Kidney capillary endothelial cell (primary cell): ENCODE data around the gene THEM5.
A peak's percentile ranks its signal among the peaks of the same experiment; 100 is the strongest.
"Not testable (repeated sequence)": the region's sequence is repeated elsewhere in the genome, so short reads cannot be mapped to it uniquely, and the experiment has no call there.

ENCODE experiments used
- DNase-seq: peaks from one replicate; pipeline ENCODE4 v3.0.0-alpha.2; 2018; ENCODE audit warnings: low spot score

Gene THEM5

DNA sequence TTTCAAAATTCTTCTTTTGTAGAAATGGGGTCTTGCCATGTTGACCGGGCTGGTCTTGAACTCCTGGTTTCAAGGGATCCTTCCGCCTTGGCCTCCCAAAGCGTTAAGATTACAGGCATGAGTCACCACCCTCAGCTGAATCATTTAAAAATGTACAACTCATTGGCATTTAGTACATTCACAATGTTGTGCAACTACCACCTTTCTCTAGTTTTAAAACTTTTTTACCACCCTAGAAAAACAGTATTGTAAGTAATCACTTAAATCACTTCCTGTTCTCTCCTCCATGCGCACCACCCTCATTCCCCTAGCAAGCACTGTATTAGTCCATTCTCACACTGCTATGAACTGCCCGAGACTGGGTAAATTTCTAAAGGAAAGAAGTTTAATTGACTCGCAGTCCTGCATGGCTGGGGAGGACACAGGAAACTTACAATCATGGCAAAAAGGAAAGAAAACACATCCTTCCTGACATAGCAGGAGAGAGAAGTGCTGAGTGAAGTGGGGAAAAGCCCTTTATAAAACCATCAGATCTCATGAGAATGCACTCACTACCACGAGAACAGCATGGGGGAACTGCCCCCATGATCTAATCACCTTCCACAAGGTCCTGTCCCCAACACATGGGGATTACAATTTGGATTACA, 14.4 kb upstream of the THEM5 start:
- DNase-seq = no peak

DNA sequence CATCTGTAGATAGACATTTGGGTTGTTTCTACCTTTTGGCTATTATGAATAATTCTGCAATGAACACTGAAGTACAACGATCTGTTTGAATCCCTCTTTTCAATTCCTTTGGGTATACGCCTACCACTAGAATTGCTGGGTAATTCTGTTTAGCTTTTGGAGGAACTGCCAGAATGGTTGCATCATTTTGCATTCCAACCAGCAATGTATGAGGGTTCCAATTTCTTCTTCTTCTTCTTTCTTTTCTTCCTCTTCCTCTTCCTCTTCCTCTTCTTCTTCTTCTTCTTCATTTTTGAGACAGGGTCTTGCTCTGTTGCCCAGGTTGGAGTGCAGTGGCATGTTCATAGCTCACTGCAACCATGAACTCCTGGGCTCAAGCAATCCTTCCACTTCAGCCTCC, 13.8 kb upstream of the THEM5 start:
- no peak for DNase-seq

DNA sequence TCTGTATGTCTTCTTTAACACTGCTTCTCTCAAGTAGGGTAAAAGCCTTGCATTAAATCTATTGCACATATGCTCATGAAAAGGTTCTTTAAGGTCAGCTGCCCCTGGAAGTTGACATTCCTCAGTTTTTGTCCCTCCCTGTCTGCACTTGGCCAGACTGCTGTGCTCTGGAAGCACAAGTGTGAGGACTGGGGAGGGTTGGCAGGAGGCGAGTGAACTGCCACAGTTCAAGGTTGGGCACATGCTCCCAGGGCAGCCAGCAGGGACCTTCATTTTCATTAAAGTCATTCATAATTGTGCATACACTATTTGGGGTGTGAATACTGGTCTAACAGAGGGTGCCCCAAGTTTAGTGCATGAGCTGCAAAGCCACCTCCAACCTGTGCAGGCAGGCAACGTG, 10.9 kb upstream of the THEM5 start:
- no peak for DNase-seq

DNA sequence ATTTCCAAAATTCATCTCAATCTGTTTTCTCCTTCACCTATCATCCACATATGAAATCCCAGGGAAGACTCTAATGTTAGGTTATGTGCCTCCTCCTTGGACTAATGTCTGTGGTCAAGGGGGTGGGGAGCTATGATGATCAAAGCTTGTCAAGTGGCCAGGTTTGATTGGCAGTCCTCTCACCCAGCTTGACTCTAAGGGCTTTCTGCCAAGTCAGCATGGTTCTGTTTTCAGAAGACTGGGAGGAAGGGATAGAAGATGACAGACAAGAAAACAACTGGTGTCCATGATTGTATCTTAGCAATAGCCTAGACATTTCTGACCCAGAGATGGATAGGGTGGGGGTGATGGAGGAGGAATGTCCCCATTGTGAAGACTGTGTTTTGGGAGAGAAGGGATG, 9.1 kb upstream of the THEM5 start:
- DNase-seq = no peak

DNA sequence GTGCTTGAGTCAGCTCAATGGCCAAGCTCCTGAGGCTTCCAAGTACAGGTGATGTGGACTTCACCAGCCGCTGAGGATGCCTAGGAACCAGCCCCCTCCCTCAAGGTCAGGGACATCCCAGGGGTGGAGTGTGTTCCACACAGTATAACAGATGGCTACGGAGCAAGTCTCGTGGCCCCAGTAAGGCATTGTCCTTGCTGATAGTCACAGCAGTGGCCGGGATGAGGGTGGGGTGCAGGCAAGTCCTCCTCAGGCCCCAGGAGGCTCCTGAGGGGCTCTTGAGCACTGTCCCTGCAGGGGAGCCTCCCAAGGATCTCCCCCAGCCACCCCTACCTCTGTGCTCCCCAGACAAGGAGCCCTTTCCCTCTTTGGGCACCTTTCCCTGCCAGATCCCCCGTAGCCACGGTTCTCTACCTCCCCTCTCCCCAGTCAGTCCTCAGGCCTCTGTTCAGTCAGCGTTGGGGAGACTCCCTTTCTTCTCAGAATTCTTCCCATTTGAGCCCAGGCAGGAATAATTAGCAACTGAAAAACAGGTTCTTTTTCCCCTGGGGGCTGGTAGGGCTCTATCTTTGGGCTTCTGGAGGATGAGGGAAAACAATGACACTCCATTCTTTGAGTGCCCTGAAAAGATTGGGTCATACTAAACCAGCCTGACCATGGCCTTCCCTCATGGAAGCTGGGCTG, 7.1 kb upstream of the THEM5 start:
- no peak for DNase-seq

DNA sequence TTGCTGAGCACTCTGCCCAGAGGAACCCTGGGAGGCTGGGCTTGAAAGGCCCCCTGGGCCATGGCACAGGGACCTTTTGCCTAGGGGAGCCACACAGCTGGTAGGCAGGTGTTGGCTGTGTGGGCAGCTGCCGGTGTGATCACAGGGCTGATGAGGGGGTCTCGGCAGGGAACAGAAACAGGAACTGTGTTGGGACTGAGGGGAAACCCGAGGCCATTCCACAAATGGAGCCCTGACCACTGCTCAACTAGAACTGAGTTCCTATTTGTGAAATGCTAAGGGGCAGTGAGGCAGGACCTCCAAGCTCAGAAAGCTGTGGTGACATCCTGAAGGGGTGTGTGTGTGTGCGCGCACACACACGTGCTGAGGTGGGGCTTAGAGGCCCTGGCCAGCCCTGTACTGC, 6.4 kb upstream of the THEM5 start:
- DNase-seq = no peak

DNA sequence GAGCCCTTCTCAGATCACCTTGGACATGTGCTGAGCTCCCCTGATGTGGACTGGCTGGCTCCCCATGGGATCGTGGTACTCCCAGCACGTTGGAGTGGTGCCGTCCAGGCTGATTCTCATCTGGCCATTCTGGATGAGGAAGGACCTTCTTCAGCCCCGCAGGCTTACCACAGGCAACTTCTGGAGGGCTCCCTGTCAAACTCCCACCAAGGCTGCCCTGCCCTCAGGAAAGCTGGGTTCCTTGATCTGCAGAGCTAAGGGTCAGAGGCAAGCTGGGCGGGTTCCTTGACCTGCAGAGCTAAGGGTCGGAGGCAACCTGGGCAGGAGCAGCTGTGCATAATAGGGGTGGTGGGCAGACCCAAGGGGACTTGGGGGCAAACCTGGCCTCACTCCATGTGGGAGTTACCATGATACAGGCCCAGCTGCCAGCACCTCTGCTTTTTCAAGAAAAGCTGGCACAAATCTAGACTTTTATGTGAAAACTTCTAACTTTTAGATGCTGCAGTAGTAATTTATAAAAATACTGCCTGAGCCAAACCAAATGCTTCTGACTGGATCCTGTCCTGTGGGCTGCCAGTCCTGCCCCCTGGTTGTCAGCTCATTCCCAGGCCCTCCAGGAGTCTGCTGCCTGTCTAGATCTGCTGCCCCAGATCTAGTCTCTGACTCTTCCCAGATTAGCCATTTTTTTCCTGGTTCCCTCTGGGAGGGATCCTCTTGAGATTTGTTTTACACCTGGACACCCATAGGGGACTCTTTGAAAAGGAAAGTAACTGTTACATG, 5.6 kb upstream of the THEM5 start:
- DNase-seq = no peak

DNA sequence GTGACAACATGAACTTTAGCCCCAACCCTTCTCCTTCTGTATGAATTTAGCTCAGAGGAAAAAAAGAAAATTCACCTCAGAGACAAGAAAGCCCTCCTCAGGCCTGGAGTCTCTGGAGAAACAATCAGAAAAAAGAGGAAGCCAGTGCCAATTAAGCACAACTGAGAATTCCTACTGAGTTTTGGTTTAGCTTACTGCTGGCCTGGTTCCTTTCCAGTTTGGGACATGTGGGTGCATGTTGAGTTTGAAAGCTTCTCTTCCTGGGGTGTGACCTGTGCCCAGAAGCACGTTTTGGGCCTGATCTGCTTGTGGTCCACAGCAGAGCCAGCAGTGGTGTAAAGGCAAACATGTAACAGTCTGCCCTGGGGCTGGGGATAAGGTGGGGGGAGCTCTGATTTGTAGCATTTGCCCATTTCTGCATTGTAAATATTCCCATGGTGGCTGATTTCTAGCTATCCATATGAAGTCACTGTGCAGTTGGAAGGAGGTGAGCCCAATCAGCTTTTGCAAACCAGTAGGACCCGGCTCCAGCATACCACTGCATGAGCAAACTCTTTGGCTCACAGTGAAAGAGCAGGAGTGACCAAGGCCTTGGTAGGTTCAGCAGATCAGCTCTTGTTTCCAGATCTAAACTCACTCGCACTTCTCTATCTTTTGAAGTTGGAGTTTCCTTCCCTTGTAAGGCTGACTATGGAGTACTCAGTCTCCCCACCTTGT, 4.7 kb upstream of the THEM5 start:
- DNase-seq = no peak

DNA sequence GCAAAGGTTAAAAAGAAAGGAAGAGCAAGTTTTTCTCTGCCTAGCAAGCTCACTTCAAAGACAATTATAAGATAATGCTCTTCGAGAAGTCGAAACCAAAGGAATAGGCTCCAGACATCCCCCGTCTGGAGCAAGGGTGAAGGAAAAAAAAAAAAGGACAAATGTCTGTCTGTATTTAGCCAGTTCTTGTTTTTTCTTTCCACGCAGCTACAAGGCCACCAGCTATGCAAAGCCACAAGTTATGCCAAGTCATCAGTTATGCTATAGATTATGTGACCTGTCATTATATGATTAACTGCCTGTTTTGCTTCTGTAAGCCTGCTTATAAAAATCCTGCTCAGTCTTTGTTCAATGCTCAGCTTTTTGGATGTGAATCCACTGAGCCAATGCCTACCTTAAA, 2.4 kb upstream of the THEM5 start:
- no peak for DNase-seq

DNA sequence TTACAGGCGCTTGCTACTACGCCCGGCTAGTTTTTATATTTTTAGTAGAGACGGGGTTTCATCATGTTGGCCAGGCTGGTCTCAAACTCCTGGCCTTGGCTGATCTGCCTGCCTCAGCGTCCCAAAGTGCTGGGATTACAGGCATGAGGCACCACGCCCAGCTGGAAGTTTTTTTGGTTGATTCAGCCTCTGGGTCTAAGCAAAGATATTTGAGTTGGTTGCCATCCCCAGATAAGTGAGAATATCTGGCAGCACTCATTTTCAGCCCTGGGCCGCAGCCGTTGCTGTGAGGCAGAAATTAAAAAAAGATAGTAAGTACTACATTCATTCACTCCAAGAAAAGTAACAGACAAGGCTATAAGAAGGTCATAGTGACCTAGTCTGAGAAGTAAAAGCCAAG, 2.0 kb upstream of the THEM5 start:
- DNase-seq = not testable (repeated sequence)

DNA sequence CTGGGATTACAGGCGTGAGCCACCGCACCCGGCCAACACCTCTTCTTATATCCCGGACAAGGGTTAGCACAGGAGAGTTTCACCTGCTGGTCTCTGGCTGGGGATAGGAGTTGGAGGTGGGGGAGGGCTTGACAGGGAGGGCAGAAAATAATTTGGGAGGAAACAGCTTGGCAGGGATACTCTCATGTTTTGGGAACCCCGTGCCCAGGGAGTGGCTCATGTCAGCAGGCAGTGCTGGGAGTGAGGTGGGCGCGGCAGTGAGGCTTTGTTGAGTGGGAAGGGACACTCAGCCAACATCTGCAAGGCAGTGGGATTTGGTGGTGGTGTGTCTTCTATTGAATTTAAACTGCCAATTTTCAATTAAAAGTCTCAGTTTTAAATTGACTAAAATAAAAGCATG, 1.1 kb upstream of the THEM5 start:
- no peak for DNase-seq

DNA sequence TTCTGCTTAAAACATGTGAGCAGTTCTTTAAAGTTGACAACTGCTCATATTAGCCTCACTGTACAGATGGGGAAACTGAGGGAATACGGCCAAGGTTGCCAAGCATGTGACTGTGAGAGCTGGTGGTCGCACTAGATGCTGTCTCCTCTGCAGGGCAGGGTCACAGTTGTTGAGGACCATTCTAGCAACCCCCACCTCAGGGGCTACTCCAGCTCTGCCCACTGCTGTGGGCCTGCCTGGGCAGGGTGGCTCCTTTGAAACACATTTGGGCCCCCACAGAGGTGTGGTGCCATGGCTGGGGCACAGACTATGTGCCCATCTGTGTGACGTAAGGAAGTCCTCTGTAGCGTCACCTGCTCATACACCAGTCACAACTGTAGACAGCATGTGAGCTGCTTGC, 779 bp downstream of the THEM5 start:
- DNase-seq = no peak

DNA sequence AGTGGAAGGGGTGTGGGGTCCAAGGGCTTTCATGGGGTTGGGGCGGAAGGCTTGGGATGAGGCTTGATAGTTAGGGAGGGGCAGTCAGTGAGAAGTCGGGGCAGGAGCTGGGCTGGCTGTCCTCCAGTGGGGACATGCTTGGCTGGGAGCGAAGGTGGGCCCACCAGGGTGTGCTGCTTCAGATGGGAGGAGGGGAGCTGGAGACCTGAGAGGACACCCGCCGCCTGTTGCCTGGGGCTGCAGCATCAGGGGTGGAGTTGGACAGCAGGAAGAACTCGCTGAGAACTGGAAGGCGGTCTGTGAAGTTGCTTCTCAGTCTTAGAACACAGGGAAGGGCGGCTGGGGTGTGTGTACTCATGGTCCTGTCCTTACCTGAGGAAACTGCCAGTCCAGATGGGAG, 1.6 kb downstream of the THEM5 start:
- no peak for DNase-seq

DNA sequence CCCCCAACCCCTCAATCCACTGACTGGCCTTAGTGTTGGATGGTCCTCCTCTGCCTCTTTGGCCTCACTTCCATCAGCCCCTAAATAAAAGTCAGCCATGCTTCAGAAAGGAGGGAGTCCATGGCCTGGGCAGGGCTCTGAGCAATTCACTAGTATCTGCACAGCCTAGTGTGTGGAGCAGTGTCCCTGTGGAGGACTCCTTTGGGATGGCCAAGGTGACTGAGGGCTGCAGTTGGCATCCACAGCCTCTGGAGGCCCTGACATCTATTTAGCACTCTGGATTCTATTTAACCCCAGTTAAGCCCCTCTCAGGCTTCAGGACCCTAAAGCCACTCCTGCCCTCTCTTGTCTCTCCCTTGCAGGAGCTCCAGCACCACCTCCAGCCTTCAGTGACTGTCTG, 3.6 kb downstream of the THEM5 start:
- DNase-seq = no peak

DNA sequence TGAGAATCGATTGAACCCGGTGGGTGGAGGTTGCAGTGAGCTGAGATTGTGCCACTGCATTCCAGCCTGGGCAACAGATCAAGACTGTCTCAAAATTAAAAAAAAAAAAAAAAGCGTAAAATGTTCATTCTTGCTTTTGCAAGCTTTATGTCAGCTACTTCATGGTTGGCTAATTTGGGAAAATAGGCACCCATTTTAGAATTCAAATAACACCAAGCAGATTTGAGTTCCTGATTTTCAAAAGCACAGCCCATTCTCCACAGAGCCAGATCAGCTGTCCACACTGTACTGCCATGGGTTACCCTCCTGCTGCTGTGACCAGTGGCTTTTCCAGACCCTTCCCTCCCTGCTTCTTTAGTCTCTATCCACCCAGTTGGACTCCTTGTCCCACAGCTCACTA, 4.4 kb downstream of the THEM5 start:
- no peak for DNase-seq

DNA sequence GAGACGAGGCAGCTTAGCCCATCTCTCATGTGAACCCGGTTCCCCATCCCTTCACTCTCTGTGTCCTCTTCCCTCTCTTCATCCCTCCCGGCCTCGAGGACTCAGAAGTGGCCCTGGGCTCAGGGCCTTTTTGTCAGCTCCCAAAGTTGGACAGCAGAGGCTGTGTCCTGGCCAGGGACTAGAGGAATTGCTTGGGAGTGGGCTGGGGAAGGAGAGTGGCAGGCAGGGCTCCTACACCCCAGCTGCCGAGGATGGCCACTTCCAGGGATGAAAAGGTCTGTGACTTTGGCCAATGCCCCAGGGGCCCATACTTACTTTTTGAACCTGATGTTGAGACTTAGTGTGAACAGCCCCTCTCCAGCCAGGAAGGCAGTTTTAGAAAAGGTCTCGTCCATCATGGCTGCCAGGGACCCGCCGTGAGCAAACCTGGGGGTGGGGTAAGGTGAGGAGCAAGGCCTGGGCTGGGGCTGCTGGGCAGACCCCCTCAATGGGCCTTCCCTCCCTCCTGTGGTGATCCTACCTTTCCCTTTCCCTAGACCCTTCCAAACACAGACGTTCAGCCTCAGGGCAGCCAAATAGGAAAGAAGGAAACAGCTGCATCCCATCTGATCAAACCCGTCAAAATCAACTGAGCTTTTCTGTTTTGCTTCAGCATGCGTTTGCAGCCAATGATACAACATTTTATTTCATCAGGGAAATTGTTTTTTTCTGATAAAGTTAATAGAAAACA, 5.5 kb downstream of the THEM5 start:
- no peak for DNase-seq

DNA sequence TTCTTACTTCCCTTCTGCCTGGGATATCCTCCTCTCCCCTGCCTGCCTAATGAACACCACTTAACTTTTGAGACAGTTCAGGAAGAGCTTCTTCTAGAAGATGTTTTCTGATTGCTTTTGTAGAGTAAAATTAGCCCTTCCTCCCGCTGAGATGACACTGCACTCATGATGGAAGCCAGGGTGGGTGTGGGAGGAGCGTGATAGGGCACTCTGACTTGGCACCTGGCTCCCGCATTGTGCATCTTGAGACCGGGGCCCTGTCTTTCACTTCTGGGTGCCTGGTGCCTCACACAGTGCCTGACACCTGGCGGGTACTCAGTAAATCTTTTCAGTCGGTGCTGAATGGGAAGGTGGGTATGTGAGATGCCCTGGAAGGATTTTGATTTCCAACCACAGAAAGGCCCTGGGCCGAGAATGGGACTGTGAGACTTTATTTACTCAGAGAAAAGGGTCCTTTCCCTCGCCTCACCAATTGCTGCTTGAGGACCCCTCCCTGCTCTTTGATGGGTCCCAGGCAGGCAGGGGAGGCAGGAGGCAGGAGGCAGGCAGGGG, 6.8 kb downstream of the THEM5 start:
- DNase-seq = no peak

DNA sequence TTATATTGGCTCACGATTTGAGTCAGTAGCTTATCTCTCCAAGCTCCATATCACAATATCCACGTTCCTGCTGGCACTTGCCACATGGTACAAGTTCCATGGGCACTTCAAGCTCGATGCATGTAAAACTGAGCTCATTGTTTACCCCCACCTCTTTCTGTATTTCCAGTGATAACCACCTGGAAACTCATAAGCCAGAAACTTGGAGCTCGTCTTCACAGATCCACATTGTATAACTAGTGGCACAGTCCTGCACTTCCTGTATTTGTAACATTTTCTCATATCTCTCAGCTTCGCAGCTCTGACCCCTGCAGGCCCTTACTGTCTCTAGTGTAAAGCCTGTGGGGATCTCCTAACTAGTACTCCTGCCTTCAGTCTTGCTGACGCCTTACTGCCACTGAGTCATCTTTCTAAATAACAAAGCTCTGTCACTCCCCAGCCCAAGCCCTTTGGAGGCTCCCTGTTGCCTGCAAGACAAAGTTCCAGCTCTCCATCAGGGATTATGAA, 7.4 kb downstream of the THEM5 start:
- peak; percentile 48 for DNase-seq

DNA sequence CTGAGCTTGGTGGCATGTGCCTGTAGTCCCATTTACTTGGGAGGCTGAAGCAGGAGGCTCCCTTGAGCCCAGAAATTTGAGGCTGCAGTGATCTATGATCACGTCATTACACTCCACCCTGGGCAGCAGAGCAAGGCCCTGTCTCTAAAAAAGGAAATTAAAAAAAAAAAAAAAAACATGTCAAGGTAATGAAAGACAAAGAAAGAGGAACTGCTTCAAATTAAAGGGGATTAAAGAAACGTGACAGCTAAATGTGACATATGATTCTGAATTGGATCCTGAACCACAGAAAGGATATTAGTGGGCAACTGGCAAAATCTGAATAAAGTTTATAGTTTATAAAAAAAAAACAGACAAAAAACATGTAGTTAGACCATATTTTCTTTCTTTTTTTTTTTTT, 10.1 kb downstream of the THEM5 start:
- no peak for DNase-seq

DNA sequence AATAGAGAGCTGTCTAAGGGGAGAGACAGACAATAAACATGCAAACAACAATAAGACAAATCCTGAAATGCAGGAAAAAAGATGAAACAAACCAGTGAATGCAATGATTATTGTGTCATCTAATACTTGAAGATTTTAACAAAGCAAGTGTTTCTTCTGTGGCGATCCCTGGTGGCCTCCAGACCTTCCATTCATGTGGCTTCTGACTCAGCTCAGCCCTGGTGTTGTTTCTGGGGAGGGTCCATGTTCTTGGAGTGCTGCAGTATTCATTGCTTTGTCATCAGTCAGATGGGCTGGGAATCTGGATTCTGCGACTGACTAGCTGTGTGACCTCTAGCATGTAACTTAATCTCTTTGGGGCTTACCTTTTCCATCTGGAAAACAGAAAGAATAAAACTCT, 12.4 kb downstream of the THEM5 start:
- peak; percentile 35 for DNase-seq

DNA sequence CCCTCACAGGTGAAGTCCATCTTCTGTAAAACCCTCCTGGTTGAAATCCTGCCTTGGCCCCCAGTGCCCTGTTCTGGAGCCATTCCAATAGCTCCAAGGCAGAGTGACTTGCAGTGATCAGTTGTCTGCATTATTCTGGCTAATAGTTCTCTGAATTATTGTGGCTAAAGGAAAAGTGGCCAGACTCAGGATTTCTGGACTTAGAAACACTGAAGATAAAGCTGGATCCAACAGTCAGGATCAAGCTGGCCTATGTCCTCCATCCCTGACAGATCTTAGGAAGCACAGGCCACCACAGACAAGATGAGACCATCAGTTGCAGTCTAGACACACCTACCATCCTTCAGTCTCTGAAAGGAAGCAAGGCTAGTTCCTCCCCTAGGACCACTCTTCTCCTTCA, 13.1 kb downstream of the THEM5 start:
- no peak for DNase-seq
